ENCODE measurements around the gene ZNF362.

The ZNF362 gene

GRCh38 chr1:33244809-33245186 lies 11.5 kb upstream of the ZNF362 start:
- H3K4me3 ChIP-seq (ENCODE audit: low read length), result no peak overlapping the region
- DNase-seq (ENCODE audit: low read depth), result no peak
- no peak for TF ChIP-seq CTCF (IDR thresholded peaks at IDR 0.05; ENCODE audit: insufficient read depth, low read depth, low read length, missing control alignments)

GRCh38 chr1:33246171-33246570 lies 10.1 kb upstream of the ZNF362 start:
- DNase-seq (ENCODE audit: low read depth), result no peak
- TF ChIP-seq CTCF (IDR thresholded peaks at IDR 0.05; ENCODE audit: insufficient read depth, low read depth, low read length, missing control alignments), result no peak
- no peak overlapping the region for H3K4me3 ChIP-seq (ENCODE audit: low read length)

- DNase-seq (ENCODE audit: low read depth), result no peak
Measured at GRCh38 chr1:33247545-33247944, 8.7 kb upstream of the ZNF362 start.

GRCh38 chr1:33248244-33248643 lies 8.0 kb upstream of the ZNF362 start:
- TF ChIP-seq CTCF (IDR thresholded peaks at IDR 0.05; ENCODE audit: insufficient read depth, low read depth, low read length, missing control alignments), result no peak
- peak; percentile 24 for DNase-seq (ENCODE audit: low read depth)
- H3K4me3 ChIP-seq (ENCODE audit: low read length), result no peak overlapping the region

More at GRCh38 chr1:33247545-33247944, 8.7 kb upstream of the ZNF362 start:
- no peak overlapping the region for H3K4me3 ChIP-seq (ENCODE audit: low read length)
- no peak for TF ChIP-seq CTCF (IDR thresholded peaks at IDR 0.05; ENCODE audit: insufficient read depth, low read depth, low read length, missing control alignments)

- no peak for TF ChIP-seq CTCF (IDR thresholded peaks at IDR 0.05; ENCODE audit: insufficient read depth, low read depth, low read length, missing control alignments)
- no peak for DNase-seq (ENCODE audit: low read depth)
- H3K4me3 ChIP-seq (ENCODE audit: low read length), result no peak overlapping the region
Measured at GRCh38 chr1:33249422-33249821, 6.9 kb upstream of the ZNF362 start.

GRCh38 chr1:33250217-33250616 lies 6.1 kb upstream of the ZNF362 start:
- DNase-seq (ENCODE audit: low read depth), result no peak
- no peak for TF ChIP-seq CTCF (IDR thresholded peaks at IDR 0.05; ENCODE audit: insufficient read depth, low read depth, low read length, missing control alignments)
- H3K4me3 ChIP-seq (ENCODE audit: low read length), result no peak overlapping the region

GRCh38 chr1:33250724-33251123 lies 5.6 kb upstream of the ZNF362 start:
- no peak for DNase-seq (ENCODE audit: low read depth)
- no peak for TF ChIP-seq CTCF (IDR thresholded peaks at IDR 0.05; ENCODE audit: insufficient read depth, low read depth, low read length, missing control alignments)
- H3K4me3 ChIP-seq (ENCODE audit: low read length), result no peak overlapping the region
